Stimulated activated CD8-positive, alpha-beta memory T cell treated with anti-CD3 and anti-CD28 coated beads, Interleukin-7, amount 100 ng/mL, for 4 hours (primary cell): ENCODE measurements around the gene MMP7.
"Not testable (repeated sequence)": the region's sequence is repeated elsewhere in the genome, so short reads cannot be mapped to it uniquely, and the experiment has no call there.

ENCODE experiments used
- DNase-seq, 2 donors: peaks; one replicate each; pipeline ENCODE4 v3.0.0-alpha.2; 2020; ENCODE audit warnings: low read depth in 2 of 2

The MMP7 gene

GRCh38 chr11:102538932-102539331 is 8.4 kb upstream of the MMP7 start:
- no peak for DNase-seq

DNA sequence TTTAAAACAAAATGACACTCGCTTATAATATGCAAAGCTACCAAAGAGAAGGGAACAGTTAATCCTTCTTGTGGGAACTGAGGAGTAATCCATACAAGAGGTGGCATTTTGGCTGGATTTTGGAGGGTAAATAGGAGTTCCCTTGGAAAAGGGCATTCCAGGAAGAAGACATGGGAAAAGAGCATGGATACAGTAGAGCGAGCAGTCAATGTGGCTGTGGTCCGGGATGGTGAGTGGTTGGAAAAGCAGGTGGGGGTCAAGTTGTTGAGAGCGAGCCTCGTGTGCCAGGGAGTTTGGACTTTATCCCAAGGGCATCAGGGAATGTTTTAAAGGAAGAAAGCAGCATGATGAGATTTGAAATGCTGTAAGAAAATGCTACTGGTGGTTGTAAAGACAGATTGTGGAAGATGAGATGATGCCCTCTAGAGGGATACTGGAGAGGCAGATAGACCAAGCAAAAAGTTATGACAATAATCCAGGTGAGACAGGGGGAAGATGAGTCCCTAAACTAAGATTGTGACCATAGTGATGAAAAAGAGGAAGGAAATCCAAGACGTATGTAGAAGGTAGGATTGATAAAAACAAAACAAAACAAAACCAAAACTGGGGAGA is 3.8 kb upstream of the MMP7 start:
- DNase-seq, result no peak

- DNase-seq, result no peak
These were observed 1.9 kb downstream of the MMP7 start for GRCh38 chr11:102528618-102529017.

GRCh38 chr11:102527684-102528083 is 2.9 kb downstream of the MMP7 start:
- DNase-seq, result no peak

GRCh38 chr11:102527041-102527440 is 3.5 kb downstream of the MMP7 start:
- DNase-seq, result no peak

DNA sequence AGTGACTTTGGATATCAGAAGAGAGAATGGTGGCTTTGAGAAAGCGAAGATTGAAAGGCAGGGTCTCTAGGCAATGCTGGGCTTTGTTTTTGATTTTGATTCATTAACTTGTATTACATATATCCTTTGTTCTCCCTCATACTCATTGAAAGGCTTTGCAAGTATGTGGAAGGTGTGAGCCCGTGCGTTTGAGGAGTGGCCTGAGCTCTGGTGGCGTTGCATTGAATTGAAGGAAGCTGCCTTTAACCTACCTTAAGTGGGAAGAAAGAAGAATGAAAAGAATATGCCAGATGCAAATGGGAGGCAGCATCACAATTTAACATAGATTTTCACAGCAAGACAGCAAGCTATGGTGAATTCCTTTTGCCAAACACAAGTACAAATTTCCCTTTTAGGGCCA is 6.7 kb downstream of the MMP7 start:
- no peak for DNase-seq

- no peak for DNase-seq
These were observed 7.4 kb downstream of the MMP7 start for GRCh38 chr11:102523189-102523570.

- DNase-seq, result no peak
These were observed 8.0 kb downstream of the MMP7 start for GRCh38 chr11:102522312-102523188.

GRCh38 chr11:102521121-102521520 is 9.4 kb downstream of the MMP7 start:
- no peak for DNase-seq

DNA sequence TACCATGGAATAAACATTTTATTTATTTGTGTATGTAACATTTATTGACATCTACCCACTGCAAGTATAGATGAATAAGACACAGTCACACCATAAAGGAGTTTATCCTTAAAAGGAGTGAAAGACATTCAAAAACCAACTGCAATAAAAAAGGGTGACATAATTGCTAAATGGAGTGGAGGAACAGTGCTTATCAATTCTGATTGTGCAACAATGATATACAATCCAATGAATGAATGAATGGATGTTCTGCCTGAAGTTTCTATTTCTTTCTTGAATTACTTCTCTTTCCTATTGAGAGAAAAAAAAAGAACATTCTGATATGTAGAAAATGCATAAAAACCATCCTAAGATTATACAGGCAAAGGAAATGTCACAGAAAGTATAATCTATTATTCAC is 10.0 kb downstream of the MMP7 start:
- no peak for DNase-seq

DNA sequence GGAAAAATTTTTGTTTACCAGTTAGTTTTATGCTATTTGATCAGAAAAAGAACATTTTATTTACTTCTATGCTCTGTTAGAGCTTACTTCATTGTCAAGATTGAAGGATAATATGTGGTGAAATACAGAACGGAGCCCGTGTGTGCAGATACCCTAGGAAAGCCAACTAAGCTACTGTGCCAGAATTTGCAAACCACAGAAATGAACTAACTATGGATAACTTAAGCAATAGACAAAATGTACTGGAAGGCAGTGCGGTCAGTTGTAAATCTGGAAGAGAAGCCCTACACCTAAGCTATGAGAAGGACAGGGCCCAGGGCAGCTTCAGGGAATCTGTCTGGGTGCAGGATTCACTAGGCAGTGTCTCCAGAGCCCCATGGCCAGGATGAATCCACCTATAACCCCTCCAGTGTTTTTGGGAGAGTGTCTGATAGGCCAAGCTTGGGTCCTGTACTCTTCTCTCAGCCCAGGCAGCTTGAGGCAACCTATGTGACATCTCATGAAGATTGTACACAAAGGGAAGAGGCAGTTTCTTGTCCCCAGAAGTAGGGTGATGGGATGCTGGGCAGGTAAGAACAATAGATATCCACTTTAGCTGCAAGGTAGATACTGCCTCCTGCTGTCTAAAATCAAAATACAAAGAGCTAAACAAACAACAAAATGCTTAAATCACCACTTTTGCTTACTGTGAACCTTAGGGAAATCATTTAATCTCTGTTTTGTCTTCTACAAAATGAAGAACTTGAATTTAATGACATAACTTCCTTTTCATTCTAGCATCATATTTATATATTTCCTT is 12.1 kb downstream of the MMP7 start:
- DNase-seq, result no peak

DNA sequence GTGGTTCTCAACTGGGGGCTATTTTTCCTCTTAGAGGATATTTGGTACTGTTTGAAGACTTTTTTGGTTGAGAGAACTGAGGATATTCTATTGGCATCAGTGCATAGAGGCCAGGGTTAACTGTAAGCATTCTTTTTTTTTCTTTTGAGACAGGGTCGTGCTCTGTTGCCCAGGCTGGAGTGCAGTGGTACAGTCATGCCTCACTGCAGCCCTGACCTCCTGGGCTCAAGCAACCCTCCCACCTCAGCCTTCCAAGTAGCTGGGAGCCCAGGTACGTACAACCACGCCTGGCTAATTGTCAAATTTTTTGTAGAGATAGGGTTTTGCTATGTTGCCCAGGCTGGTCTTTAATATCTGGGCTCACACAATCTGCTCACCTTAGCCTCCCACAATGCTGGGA is 12.9 kb downstream of the MMP7 start:
- DNase-seq, result no peak

- DNase-seq, result no peak
These were observed 14.4 kb downstream of the MMP7 start for GRCh38 chr11:102516179-102516578.

DNA sequence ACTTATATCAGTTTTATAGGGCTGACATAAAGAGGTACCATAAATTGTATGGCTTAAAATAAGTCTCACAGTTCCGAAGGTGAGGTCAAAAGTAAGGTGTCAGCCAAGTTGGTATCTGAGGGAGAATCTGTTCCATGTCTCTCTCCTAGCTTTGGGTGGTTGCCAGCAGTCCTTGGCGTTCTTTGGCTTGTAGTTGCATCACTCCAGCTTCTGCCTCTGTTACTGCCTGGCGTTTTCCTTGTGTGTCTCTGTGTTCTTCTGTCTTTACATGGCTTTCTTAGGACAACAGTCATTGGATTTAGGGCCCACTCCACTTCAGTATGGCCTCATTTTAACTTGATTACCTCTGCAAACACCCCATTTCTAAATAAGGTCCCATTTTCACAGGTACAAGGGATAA is 16.7 kb downstream of the MMP7 start:
- DNase-seq, result no peak

- DNase-seq, result no peak
These were observed 20.0 kb downstream of the MMP7 start for GRCh38 chr11:102510439-102511135.

GRCh38 chr11:102502831-102503230 is 27.7 kb downstream of the MMP7 start:
- not testable (repeated sequence) for DNase-seq

GRCh38 chr11:102500829-102501228 is 29.7 kb downstream of the MMP7 start:
- no peak for DNase-seq

- DNase-seq, result no peak
These were observed 30.6 kb downstream of the MMP7 start for GRCh38 chr11:102499931-102500330.

- DNase-seq, result no peak
These were observed 31.4 kb downstream of the MMP7 start for GRCh38 chr11:102499151-102499550.

DNA sequence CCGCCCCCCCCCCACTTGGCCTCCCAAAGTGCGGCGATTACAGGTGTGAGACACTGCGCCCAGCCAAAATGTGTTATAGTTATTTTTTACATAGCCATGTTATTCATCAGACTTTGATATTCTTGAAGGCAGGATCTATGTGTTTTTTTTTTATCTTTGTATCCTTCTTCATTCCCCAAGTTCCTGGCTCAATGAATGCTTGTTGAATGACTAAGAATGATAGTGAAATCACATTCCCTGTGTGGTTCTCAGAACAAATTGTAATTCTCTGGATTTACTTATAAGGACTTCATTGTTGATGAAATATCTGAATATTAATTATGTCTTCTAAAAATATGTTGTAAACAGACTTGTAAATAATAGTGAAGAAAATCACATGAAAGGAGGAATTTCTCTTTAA is 33.5 kb downstream of the MMP7 start:
- DNase-seq, result no peak

- peak; percentile 3 to 21 for DNase-seq
These were observed 35.1 kb downstream of the MMP7 start for GRCh38 chr11:102495161-102496042.
